ENCODE results near the gene PCGF1. TPM values are rescaled to one million over a fixed set of nuclear protein-coding genes. Genes with fewer than 3 reads are reported as not detected.

Gene PCGF1
- total and polyA plus RNA-seq, 2 of the 13 experiments (the other 11 are each of a cell fraction or from before 2014, with no cell fraction given) = 20.4 to 22.6 TPM

DNA sequence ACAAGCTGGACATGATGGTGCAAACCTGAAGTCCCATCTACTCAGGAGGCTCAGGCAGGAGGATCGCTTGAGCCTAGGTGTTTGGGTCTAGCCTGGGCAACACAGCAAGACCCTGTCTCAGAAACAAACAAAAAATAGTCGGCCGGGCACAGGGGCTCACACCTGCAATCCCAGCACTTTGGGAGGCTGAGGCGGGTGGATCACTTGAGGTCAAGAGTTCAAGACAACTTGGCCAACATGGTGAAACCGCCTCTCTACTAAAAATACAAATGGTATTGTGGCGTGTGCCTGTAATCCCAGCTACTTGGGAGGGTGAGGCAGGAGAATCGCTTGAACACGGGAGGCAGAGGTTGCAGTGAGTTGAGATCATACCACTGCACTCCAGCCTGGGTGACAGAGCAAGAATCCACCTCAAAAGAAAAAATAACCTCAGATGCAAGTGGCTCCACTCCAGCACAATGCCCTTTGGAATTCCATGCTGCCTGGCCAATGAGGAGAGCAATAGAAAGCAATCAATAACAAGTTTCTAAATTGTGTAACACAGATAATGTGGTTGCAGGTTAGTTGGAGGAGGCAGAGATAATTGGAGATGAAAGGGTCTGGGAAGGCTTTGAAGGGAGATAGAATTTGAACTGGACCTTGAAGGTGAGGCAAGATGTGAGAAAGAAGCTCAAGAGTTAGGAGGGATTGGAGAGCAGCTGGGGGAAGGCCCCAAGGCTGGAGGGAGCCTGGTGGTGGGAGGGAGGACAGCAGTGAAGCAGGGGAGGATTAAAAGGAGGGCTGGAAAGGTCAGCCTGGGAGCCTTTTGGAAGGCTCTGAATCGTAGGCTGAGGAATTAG, 18.6 kb downstream of the PCGF1 start (continued):
- TF ChIP-seq GATAD1 (CRISPR knock-in tag; IDR thresholded peaks at IDR 0.05) = peak; percentile 20; the same call in 1 of the 2 replicates
- no peak for TF ChIP-seq PRPF4 (IDR thresholded peaks at IDR 0.05; ENCODE audit: low read depth, low read length, poor library complexity, severe bottlenecking)
- TF ChIP-seq, protein P1, sequence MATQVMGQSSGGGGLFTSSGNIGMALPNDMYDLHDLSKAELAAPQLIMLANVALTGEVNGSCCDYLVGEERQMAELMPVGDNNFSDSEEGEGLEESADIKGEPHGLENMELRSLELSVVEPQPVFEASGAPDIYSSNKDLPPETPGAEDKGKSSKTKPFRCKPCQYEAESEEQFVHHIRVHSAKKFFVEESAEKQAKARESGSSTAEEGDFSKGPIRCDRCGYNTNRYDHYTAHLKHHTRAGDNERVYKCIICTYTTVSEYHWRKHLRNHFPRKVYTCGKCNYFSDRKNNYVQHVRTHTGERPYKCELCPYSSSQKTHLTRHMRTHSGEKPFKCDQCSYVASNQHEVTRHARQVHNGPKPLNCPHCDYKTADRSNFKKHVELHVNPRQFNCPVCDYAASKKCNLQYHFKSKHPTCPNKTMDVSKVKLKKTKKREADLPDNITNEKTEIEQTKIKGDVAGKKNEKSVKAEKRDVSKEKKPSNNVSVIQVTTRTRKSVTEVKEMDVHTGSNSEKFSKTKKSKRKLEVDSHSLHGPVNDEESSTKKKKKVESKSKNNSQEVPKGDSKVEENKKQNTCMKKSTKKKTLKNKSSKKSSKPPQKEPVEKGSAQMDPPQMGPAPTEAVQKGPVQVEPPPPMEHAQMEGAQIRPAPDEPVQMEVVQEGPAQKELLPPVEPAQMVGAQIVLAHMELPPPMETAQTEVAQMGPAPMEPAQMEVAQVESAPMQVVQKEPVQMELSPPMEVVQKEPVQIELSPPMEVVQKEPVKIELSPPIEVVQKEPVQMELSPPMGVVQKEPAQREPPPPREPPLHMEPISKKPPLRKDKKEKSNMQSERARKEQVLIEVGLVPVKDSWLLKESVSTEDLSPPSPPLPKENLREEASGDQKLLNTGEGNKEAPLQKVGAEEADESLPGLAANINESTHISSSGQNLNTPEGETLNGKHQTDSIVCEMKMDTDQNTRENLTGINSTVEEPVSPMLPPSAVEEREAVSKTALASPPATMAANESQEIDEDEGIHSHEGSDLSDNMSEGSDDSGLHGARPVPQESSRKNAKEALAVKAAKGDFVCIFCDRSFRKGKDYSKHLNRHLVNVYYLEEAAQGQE (IDR thresholded peaks at IDR 0.05; ENCODE audit: borderline replicate concordance in 1 of 2, low read depth in 1 of 2, low read length in 2 of 2) = no peak
- TF ChIP-seq, protein P2, sequence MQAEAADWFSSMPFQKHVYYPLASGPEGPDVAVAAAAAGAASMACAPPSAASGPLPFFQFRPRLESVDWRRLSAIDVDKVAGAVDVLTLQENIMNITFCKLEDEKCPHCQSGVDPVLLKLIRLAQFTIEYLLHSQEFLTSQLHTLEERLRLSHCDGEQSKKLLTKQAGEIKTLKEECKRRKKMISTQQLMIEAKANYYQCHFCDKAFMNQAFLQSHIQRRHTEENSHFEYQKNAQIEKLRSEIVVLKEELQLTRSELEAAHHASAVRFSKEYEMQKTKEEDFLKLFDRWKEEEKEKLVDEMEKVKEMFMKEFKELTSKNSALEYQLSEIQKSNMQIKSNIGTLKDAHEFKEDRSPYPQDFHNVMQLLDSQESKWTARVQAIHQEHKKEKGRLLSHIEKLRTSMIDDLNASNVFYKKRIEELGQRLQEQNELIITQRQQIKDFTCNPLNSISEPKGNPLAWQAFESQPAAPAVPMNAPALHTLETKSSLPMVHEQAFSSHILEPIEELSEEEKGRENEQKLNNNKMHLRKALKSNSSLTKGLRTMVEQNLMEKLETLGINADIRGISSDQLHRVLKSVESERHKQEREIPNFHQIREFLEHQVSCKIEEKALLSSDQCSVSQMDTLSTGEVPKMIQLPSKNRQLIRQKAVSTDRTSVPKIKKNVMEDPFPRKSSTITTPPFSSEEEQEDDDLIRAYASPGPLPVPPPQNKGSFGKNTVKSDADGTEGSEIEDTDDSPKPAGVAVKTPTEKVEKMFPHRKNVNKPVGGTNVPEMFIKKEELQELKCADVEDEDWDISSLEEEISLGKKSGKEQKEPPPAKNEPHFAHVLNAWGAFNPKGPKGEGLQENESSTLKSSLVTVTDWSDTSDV (CRISPR knock-in tag; IDR thresholded peaks at IDR 0.05) = no peak
- TF ChIP-seq ASH2L (IDR thresholded peaks at IDR 0.05; ENCODE audit: insufficient read length, low read depth, low read length) = peak; percentile 69
- no peak for TF ChIP-seq ZNF567 (CRISPR knock-in tag; IDR thresholded peaks at IDR 0.05; ENCODE audit: borderline replicate concordance)
- TF ChIP-seq GTF3A (CRISPR knock-in tag; conservative IDR thresholded peaks at IDR 0.05) = no peak
- TF ChIP-seq, protein P3, sequence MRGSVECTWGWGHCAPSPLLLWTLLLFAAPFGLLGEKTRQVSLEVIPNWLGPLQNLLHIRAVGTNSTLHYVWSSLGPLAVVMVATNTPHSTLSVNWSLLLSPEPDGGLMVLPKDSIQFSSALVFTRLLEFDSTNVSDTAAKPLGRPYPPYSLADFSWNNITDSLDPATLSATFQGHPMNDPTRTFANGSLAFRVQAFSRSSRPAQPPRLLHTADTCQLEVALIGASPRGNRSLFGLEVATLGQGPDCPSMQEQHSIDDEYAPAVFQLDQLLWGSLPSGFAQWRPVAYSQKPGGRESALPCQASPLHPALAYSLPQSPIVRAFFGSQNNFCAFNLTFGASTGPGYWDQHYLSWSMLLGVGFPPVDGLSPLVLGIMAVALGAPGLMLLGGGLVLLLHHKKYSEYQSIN (CRISPR knock-in tag; IDR thresholded peaks at IDR 0.05; ENCODE audit: borderline replicate concordance) = no peak
- peak; percentile 90 for TF ChIP-seq NR2F6 (IDR thresholded peaks at IDR 0.05)
- peak; percentile 67 for TF ChIP-seq NR2F6 (CRISPR knock-in tag; IDR thresholded peaks at IDR 0.05)
- TF ChIP-seq DPF2 (CRISPR knock-in tag; IDR thresholded peaks at IDR 0.05; ENCODE audit: borderline replicate concordance, low read depth) = peak; percentile 83
- TF ChIP-seq, protein P4, sequence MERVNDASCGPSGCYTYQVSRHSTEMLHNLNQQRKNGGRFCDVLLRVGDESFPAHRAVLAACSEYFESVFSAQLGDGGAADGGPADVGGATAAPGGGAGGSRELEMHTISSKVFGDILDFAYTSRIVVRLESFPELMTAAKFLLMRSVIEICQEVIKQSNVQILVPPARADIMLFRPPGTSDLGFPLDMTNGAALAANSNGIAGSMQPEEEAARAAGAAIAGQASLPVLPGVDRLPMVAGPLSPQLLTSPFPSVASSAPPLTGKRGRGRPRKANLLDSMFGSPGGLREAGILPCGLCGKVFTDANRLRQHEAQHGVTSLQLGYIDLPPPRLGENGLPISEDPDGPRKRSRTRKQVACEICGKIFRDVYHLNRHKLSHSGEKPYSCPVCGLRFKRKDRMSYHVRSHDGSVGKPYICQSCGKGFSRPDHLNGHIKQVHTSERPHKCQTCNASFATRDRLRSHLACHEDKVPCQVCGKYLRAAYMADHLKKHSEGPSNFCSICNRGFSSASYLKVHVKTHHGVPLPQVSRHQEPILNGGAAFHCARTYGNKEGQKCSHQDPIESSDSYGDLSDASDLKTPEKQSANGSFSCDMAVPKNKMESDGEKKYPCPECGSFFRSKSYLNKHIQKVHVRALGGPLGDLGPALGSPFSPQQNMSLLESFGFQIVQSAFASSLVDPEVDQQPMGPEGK (CRISPR knock-in tag; IDR thresholded peaks at IDR 0.05) = no peak; the same call in 1 of the 2 replicates
- TF ChIP-seq KDM1A (CRISPR knock-in tag; IDR thresholded peaks at IDR 0.05) = 0 out of 2 replicates have a peak, but pooled peaks have one; percentile 50
- peak; percentile 33; the same call in 1 of the 2 replicates for TF ChIP-seq ZFX (CRISPR knock-in tag; IDR thresholded peaks at IDR 0.05; ENCODE audit: low read depth)
- no peak for TF ChIP-seq ZNF660 (CRISPR knock-in tag; IDR thresholded peaks at IDR 0.05; ENCODE audit: borderline replicate concordance, low read depth)
- TF ChIP-seq, protein P5, sequence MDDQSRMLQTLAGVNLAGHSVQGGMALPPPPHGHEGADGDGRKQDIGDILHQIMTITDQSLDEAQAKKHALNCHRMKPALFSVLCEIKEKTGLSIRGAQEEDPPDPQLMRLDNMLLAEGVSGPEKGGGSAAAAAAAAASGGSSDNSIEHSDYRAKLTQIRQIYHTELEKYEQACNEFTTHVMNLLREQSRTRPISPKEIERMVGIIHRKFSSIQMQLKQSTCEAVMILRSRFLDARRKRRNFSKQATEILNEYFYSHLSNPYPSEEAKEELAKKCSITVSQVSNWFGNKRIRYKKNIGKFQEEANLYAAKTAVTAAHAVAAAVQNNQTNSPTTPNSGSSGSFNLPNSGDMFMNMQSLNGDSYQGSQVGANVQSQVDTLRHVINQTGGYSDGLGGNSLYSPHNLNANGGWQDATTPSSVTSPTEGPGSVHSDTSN (CRISPR knock-in tag; IDR thresholded peaks at IDR 0.05; ENCODE audit: borderline replicate concordance) = no peak
- TF ChIP-seq ZFP36L2 (CRISPR knock-in tag; IDR thresholded peaks at IDR 0.05) = no peak
